NCI-H345 (cell line): Measurements from ENCODE around the gene TMEM115.

Experiments used
- DNase-seq: peaks from one replicate; lab custom pipeline; 2025; lab: John Stamatoyannopoulos, UW

Gene TMEM115

DNA sequence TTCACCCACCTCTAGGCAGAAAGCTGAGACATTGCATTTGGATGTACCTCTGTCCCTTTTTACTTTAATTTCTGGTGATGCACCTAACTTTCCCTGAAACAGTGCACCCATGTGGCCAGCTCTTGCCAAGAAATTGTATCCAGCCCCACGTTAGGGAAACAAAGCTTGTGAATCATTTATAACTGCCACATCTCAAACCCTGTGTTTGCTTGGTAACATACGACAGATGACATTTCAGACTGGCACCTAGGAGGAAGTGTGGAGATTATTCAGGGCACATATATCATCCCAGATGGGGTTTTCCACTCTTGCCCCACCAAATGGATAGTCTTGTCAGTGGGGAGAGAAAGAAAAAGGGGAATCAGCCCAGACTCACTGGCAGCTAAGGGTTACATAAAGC is 6.5 kb downstream of the TMEM115 start:
- DNase-seq = no peak

DNA sequence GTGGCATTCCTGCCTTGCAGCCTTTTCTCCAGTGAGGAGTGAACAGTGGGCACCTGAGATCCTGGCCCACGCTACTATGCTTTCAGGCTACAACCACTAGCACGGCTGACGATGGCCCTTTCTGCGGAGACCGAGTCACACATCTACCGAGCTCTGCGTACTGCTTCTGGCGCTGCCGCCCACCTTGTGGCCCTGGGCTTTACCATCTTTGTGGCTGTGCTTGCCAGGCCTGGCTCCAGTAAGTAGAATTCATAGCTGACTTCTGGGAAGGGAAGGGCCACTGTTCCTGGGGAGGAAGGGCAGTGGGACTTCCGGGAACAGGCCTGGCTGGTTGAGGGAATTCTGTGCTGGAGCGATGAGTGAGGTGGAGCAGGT is 8.0 kb downstream of the TMEM115 start:
- peak; percentile 23 for DNase-seq

DNA sequence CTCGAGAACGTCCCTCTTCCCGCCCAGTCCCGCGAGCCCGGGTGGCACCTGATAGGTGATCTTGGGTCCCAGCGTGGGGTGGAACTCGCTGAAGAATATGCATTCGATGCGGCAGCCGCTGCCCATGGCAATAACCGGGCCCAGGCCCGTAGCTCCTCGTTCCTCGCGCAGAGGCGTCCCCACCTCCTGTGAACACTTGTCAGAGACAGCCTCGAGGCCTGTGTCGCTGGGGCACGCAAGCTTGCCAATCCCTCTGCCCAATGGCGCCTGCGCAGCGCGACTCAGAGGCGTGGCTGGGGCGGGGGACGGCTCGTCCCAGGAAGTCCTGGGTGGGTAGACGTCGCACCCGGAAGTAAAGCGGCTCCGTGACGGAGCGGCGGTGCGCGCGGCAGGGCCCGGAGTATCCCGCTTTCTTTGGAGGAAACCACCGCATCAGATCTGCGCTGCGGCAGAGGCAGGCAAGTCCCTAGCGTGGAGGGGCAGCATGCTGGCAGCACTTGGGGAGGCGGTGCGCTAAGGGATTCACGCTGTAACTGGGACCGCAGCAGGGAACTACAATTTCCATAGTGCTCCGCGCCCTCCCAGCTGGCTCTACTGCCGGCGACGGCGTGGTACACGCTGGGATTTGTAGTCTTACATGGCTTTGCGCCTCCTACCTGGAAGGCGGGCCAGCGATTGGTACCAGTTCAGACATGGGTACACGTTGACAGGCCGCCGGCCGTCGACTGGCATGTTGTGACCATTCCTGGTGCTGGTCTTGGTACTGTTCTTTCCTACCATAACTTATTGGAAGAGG is 8.6 kb downstream of the TMEM115 start, which contains the start of the genes CYB561D2 and NPRL2:
Gene CYB561D2 (plus strand): TSS at position 336 of the 796 bp plus-strand sequence. CDS start 572 bp downstream, outside the sequence.
Gene NPRL2 (minus strand): TSS at position 249 of the 796 bp plus-strand sequence. CDS start 123 bp downstream, at position 126.
- DNase-seq = peak; percentile 92

DNA sequence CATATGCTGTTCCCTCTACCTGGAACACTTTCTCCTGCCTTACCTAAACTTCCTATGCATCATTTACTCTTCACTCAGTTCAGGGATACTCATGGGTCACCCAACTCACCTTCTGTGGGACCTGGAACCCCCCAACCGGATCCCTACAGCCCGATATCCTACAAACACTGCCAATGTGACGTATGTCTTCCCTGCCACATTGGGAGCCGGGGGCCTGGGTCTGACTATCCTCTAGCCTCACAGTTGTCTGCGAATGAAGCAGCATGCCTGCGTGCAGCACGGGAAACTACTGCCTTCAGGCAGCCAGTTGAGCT is 9.2 kb downstream of the TMEM115 start:
- no peak for DNase-seq

DNA sequence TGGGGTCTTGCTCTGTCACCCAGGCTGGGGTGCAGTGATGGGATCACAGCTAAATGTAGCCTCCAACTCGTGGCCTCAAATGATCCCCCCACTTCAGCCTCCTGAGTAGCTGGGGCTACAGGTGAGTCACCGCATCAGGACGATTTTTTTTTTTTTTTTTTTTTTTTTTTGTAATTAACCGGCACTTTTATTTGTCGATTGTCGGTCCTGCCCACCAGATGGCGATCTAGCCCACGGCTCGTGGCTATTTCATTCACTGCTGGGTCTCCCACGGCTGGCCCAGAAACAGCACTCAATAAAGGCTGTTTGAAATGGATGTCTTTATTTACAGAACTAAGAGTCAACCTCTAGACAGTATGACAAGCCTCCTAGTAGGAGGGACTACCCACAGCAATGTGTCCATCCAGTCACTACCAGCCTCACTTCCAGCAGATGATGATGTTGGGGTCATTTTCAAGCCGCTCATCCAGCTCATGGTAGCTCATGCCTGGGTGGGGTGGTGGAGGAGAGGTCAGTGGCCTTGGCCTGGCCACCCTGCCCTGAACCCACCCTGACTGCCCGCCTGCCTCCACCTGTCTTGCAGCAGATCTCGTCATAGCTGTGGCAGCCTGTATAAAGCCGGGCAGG is 12.0 kb downstream of the TMEM115 start:
- peak; percentile 50 for DNase-seq

DNA sequence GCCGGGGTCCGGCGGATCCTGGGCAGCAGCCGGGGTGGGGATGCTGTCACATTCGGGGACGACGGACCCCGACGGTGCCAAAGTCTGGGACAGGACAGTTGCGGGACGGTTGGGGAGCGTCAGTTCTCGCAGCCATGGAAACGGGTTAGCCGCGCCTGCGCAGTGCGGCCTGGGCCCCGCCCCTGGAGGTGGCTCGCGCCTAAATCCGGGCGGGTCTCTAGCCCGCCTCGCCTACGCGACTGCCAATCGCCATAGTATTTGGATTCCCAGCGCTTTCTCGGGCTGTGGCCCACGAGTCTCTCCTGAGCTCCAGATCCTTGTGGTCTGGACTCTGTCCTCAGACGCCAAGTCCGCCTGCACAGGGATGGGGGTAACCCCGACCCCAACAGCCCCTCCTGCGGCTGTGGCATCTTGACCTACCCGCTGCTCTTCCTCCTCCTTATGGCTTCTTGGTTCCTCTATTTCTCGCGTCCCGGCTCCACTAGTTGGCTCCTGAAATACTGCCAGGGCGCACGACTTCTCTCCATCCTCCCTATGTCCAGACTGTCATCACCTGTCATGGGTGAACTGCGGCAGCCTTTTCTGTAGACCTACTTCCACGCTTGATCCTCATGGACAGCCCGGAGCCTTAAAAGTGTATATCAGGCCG is 13.6 kb downstream of the TMEM115 start, which contains the start of gene ZMYND10:
Gene ZMYND10 (minus strand): TSS at position 147 of the 649 bp plus-strand sequence. CDS start 153 bp downstream, outside the sequence.
- DNase-seq = peak; percentile 66

DNA sequence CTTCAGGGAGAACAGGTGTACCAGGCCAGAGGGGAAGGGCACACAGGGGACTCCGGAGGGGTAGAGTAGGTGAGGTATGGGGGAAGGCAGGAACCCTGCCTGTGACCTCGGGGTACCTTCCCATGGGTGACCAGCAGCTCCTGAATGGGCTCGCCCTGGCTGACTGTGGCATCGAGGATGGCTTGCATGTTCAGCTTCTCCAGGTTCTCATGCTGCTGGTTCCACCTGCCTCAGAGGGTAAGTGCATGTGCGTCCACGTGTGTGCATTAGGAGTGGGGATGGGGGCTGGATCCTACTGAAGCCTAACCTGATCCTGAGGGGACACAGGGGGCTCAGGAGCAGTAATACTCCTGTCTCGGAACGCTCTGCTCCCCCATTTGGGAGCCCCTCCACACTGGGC is 14.3 kb downstream of the TMEM115 start:
- DNase-seq = no peak

DNA sequence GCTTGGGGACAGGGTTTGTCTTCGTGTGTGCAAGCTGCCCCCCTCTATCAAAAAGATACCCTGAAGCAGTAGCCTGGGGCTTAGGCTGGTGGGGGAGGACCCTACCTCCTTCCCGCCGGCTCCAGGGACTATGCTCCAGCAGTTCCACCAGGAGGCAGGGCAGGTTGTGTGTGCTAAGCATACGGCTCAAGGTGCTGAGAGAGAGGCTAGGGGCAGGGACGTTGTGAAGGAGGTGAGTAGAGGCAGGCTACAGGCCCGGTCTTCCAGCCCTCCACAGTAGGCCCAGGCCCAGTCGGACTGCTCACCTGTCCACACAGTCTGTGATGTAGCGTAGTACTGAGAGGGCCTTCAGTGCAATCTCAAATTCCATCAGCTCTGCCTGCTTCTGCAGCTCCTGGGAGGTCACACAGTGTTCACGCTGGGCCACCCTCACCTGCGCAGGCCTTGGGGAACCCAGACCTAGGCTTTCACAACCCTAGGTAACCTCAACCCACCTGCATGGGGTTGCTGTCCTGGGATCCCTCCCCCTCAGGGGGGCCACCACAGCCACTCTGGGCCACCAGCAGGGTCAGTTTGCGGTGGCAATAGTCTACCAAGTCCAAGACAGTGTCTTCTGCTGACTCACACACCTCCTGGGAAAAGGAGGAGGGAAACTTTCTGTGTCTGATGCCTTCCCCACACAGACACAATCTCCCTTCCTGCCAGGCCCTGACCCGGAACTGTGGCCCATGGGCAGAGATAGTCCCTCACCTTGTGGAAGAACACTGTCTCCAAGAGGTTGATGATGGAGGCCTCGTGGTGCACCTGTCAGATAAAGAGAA is 16.3 kb downstream of the TMEM115 start:
- no peak for DNase-seq

DNA sequence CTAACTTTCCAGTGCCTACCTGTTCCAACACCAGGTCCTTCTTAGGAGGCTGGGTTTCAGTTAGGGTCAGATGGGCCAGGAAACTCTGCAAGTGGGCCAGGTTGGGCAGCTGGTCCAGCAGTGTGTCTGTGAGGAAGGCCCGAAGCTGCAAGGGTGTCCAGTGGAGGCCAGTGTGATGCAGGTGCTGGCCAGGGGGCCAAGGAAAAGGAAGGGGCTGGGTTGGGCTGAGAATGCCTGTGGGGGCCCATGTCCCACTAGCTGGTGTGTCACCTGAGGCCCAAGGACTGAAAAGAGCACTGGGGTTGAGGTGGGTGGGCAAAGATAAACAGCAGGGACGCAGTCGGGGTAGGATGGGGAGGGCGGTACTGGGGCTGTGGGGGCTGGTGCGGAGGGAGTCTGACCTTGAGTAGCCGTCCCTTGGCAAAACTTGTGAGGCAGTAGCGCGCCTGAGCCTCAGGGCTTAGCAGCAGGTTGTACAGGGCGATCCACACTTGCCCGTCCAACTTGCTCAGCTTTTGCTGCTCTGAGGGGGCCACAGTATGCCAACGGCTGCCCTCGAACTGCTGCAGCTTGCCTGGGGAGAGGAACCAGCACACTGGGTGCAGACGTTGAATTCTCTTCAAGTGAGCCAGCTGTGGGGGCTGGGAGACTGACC is 17.2 kb downstream of the TMEM115 start:
- DNase-seq = no peak

DNA sequence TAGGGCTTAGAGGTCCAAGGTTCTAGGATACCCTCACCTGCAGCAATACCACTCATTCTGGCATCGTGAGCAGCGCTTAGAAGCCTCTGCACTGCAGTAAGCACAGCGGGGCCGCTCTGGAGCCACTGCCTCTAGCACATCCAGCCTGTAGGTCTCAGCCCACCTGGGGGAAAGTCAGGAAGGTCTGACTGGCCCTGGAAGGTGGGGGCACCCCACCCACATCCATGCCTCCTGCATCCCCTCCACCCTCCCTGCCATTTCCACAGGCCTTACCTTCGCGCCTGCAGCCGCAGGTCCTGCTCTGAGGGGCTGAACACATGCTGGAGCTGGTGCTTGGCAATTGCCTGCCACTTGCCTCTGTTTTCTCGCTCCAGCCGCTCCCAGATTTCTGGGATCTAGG is 17.8 kb downstream of the TMEM115 start:
- DNase-seq = no peak

DNA sequence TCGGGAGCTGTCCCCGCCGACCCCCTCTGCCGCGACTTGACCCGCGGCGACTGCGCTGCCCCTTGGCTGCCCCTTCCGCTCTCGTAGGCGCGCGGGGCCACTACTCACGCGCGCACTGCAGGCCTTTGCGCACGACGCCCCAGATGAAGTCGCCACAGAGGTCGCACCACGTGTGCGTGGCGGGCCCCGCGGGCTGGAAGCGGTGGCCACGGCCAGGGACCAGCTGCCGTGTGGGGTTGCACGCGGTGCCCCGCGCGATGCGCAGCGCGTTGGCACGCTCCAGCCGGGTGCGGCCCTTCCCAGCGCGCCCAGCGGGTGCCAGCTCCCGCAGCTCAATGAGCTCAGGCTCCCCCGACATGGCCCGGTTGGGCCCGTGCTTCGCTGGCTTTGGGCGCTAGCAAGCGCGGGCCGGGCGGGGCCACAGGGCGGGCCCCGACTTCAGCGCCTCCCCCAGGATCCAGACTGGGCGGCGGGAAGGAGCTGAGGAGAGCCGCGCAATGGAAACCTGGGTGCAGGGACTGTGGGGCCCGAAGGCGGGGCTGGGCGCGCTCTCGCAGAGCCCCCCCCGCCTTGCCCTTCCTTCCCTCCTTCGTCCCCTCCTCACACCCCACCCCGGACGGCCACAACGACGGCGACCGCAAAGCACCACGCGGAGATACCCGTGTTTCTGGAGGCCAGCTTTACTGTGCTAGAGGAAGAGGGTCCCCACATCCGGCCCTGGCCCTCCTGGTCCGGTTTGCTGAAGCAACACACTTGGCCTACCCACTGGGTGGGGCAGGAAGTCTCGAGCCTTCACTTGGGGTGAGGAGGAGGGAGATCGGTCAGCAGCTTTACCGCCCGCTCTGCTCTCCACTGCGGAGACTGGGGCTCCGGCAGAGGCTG is 18.6 kb downstream of the TMEM115 start, which contains the start of gene RASSF1:
Gene RASSF1 (minus strand): TSS at position 389 of the 882 bp plus-strand sequence. CDS start 31 bp downstream, at position 358.
- DNase-seq = no peak

DNA sequence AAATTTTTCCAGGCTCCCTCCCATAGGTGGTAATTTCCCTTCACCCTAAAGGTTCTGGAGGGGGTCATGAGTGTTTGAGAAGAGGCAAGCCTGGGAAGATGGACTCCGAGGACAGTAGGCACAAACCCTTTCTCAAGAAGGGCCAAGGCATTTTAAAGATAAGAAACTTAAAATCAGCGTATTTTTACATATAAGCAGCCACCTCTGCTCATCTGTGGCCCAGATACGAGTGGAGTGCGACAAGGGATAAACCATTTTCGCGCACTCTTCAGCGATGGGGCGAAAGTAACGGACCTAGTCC is 19.2 kb downstream of the TMEM115 start:
- DNase-seq = no peak

DNA sequence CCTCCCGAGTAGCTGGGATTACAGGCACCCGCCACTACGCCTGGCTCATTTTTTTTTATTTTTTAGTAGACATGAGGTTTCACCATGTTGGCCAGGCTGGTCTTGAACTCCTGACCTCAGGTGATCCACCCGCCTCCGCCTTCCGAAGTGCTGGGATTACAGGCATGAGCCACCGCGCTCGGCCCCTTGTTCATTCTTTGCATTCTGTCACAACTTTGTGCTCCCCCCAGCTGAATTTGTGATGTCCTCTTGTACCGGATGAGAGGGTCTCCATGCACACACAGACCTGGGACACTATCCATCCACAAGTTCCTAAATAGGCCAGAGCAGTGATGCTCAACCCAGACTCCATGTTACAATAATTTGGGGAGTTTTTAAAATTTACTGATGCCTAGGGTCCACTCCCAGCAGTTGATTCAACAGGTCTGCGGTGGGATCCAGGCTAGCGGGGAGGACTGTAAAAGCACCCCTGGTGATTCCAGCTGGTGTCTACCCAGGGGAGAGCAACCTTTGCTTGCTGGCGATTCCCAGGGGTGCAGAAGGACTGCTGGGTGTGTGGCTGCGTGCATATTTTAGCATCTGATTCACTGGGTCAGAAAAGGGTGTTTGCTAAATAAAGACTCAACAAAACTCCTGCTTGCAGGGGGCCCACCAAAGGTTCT is 19.7 kb downstream of the TMEM115 start:
- DNase-seq = no peak

DNA sequence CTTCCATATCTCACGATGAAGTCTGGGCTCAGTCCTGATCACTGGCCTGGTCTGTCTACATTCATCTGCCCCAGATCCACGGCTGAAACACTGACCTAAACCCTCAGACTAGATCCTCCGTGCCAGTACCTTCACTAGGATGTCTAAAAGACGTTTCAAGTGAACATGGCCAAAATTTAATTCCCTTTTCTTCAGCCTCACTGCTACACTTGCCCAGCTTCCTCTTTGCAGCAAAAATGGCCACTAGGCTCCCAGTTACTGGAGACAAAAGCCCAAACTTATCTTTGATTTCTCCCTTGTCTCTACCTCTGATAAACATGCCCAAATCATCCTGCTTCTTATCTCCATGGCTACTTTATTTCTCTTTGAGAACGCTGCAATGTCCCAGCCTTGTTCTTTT is 20.4 kb downstream of the TMEM115 start:
- DNase-seq = no peak

DNA sequence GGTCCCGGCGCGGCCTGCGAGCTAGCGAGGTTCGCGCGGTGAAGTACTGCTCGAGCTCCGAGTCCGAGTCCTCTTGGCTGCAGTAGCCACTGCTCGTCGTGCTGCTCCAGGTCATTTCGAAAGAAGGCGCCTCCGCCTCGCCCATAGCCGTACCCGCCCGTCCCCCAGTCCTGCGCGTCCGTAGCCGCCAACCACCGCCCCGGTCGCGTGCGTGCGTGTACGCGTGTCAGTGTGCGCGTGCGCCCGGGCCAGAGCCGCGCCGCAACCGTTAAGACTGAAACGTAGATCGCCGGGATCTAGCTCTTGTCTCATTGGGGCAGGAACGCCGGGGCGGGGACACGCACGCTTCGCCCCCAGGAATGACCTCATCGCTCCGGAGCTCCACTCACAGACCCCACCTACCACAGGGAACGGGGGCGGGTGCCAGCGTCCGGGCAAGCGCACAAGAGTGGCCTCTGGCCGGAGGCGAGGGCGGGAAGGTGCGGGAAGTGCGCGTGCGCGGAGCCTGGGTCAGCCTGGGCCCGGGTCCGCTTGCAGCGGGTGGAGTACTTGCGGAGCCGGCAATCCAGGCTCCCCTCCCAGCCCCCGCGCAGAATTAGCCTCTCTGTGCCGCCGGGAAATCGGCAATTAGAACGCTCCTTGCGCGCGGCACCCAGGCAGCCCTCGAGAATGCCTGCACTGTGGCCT is 22.0 kb downstream of the TMEM115 start:
- peak; percentile 97 for DNase-seq

DNA sequence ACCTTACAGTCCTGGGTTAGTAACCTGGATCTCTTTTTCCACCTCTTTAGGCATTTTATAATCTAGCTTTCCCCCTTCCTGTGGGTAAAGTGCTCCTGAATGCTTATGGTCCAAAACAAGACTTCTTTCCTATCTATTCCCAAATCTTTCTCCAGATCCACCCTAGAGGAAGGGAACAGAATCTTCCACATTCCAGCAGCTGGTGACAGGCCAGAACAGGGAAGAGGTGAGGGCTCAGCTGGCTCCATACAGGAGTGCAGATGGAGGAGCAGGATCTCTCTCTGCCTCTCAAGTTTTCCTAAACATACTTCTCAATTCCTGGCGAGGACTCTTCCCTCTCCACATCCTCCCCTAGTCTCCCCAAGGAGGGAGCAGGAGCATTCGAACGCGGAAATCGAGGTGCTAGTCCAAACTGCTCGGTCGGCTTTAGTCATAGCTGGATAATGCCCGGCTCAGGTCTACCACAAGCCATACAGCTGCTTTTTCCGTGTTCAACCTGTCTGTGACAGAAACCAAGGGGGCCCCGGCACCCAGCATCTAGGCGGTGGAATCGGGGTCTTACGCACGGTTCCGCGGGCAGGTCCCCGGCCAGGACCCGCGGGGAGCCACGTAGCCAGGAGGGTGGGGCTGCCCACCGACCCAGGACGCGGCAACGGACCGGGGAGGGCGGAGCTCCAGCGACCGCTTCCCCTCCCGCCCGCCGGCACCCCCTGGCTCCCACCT is 22.7 kb downstream of the TMEM115 start:
- DNase-seq = no peak

DNA sequence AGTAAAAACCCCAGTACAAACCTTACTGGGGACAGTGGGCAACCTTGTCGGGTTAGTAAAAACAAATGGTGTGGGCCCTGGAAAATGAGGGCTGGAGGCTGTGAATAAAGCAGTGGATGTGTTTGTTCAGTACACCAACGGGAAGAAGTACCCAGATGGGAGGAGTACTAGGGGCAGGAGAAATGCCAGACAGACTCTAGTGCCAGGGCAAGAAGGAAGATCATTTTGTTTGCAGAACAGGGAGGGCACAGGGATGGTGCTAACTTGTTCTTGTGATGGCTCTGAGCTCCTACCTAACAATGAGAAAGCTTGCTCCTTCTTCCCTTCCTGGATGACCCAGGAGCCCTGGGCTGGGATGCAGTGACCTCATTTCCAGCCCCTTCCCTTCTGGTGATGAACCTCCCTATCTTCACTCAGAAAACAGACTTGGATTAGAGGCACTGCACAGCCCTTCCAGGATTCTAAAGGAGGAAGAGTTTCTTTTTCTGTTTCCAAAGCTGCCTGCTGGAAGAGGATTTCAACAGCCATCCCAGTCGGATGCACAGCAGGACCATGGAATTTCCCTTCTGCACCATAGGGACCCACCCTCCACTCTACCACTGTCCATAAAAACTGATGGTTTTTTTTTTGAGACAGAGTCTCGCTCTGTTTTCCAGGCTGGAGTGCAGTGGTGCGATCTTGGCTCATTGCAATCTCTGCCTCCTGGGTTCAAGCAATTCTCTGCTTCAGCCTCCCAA is 24.8 kb downstream of the TMEM115 start:
- DNase-seq = no peak

DNA sequence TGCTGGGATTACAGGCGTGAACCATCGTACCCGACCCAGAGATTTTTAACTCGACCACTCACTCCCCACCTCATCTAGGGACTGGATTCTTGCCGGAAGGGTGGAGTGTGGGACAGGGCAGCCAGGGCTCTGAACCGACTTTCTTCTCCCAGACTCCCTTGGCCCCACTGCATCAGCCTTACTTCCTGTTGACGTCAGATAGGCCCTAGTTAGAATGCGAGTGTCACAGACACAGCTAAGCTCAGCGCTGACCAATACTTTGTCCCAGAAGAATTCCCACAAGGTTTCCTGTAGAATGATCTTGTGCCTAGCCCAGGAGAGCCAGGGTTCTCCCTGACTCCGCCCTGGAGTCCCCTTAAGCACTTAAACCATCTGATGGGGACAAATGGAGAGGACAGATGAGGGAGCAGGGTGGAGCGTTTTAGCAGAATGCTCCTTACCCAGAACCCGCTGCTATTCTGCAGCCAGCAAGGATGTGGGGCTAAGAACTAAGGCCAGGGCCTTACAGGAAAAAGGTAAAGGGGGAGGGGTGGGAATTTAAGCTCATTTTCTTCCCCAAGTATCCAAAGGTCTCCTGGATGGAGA is 25.5 kb downstream of the TMEM115 start:
- DNase-seq = no peak
